H9 (cell line): Measurements from ENCODE around the gene MYBBP1A. TPM values are rescaled to one million over a fixed set of nuclear protein-coding genes. Genes with fewer than 3 reads are reported as not detected.

Experiments used
- DNase-seq: peaks from one replicate; pipeline ENCODE4 v3.0.0-alpha.2; 2017
- H2AFZ ChIP-seq: one replicate; pipeline ENCODE4 v1.6.1; 2013; ENCODE audit warnings: mild to moderate bottlenecking, low read length, control low read depth, moderate library complexity
- H2AK5ac ChIP-seq: 2 replicates; pipeline ENCODE4 v1.6.1; 2013; ENCODE audit warnings: low read length, control low read depth, mixed read lengths; ENCODE audit not compliant: insufficient read length
- H2BK120ac ChIP-seq: one replicate; pipeline ENCODE4 v1.6.1; 2013; ENCODE audit warnings: low read depth, mild to moderate bottlenecking, low read length, control low read depth, inconsistent platforms; ENCODE audit not compliant: poor library complexity, severe bottlenecking
- H2BK12ac ChIP-seq: 2 replicates; pipeline ENCODE4 v1.6.1; 2013; ENCODE audit warnings: low read length, control low read depth, mixed read lengths, low read depth; ENCODE audit not compliant: insufficient read length
- H2BK15ac ChIP-seq: 2 replicates; pipeline ENCODE4 v1.6.1; 2013; ENCODE audit warnings: low read depth, low read length, control low read depth
- H2BK20ac ChIP-seq: one replicate; pipeline ENCODE4 v1.6.1; 2013; ENCODE audit warnings: low read depth, mild to moderate bottlenecking, low read length, control low read depth, inconsistent platforms; ENCODE audit not compliant: poor library complexity, severe bottlenecking
- H2BK5ac ChIP-seq: 2 replicates; pipeline ENCODE4 v1.6.1; 2013; ENCODE audit warnings: low read length, control low read depth, mixed read lengths; ENCODE audit not compliant: insufficient read length
- H3K14ac ChIP-seq: 2 replicates; pipeline ENCODE4 v1.6.1; 2013; ENCODE audit warnings: low read length, control low read depth; ENCODE audit not compliant: insufficient read depth
- H3K18ac ChIP-seq: 2 replicates; pipeline ENCODE4 v1.6.1; 2013; ENCODE audit warnings: low read depth, mild to moderate bottlenecking, mixed read lengths, low read length, control low read depth; ENCODE audit not compliant: insufficient read length
- H3K23ac ChIP-seq: 2 replicates; pipeline ENCODE4 v1.6.1; 2013; ENCODE audit warnings: low read length, control low read depth, mixed read lengths, low read depth; ENCODE audit not compliant: insufficient read length
- H3K23me2 ChIP-seq: 2 replicates; pipeline ENCODE4 v1.6.1; 2013; ENCODE audit warnings: low read depth, mild to moderate bottlenecking, mixed read lengths, low read length, control low read depth; ENCODE audit not compliant: insufficient read length, poor library complexity, severe bottlenecking
- H3K27ac ChIP-seq: 2 replicates; pipeline ENCODE4 v1.5.1; 2013; ENCODE audit warnings: low read length, control low read depth, mixed read lengths, low read depth; ENCODE audit not compliant: insufficient read length
- H3K27me3 ChIP-seq: 2 replicates; pipeline ENCODE4 v1.6.1; 2013; ENCODE audit warnings: low read length, control low read depth, inconsistent platforms; ENCODE audit not compliant: insufficient read depth
- H3K4ac ChIP-seq: 2 replicates; pipeline ENCODE4 v1.6.1; 2013; ENCODE audit warnings: low read depth, mild to moderate bottlenecking, control low read depth, inconsistent platforms, low read length, moderate library complexity
- H3K4me1 ChIP-seq: 2 replicates; pipeline ENCODE4 v1.6.1; 2013; ENCODE audit warnings: low read length, control low read depth, inconsistent platforms; ENCODE audit not compliant: insufficient read depth
- H3K4me2 ChIP-seq: 2 replicates; pipeline ENCODE4 v1.6.1; 2013; ENCODE audit warnings: low read length, control low read depth, mixed read lengths; ENCODE audit not compliant: insufficient read length, insufficient read depth
- H3K56ac ChIP-seq: 2 replicates; pipeline ENCODE4 v1.6.1; 2013; ENCODE audit warnings: low read depth, mild to moderate bottlenecking, mixed read lengths, low read length, control low read depth; ENCODE audit not compliant: insufficient read length
- H3K79me1 ChIP-seq: 2 replicates; pipeline ENCODE4 v1.6.1; 2013; ENCODE audit warnings: low read depth, mild to moderate bottlenecking, moderate library complexity, low read length, control low read depth, inconsistent platforms; ENCODE audit not compliant: insufficient read depth, poor library complexity, severe bottlenecking
- H3K79me2 ChIP-seq: 2 replicates; pipeline ENCODE4 v1.6.1; 2013; ENCODE audit warnings: low read length, control low read depth, inconsistent platforms; ENCODE audit not compliant: insufficient read depth
- H3K9ac ChIP-seq: 2 replicates; pipeline ENCODE4 v1.6.1; 2013; ENCODE audit warnings: low read length, control low read depth, mixed read lengths; ENCODE audit not compliant: insufficient read length; ENCODE audit errors: extremely low read depth
- H3K9me3 ChIP-seq: one replicate; pipeline ENCODE4 v1.6.1; 2013; ENCODE audit warnings: low read depth, low read length, inconsistent platforms; ENCODE audit not compliant: control insufficient read depth
- H3T11ph ChIP-seq: one replicate; pipeline ENCODE4 v1.6.1; 2013; ENCODE audit warnings: mild to moderate bottlenecking, low read length, control low read depth, inconsistent platforms
- H4K20me1 ChIP-seq: one replicate; pipeline ENCODE4 v1.6.1; 2013; ENCODE audit not compliant: control insufficient read depth, insufficient read length, insufficient read depth
- H4K5ac ChIP-seq: 2 replicates; pipeline ENCODE4 v1.6.1; 2013; ENCODE audit warnings: low read depth, mild to moderate bottlenecking, mixed read lengths, low read length, control low read depth; ENCODE audit not compliant: insufficient read length
- H4K8ac ChIP-seq: replicated peaks from 2 replicates; pipeline ENCODE4 v1.6.1; 2013; ENCODE audit warnings: low read length, control low read depth, mixed read lengths, low read depth; ENCODE audit not compliant: insufficient read length
- H4K91ac ChIP-seq: 2 replicates; pipeline ENCODE4 v1.6.1; 2013; ENCODE audit warnings: low read depth, mild to moderate bottlenecking, moderate library complexity, mixed read lengths, low read length, control low read depth; ENCODE audit not compliant: insufficient read length
- H3K27ac Mint-ChIP-seq, 3 experiments: 2 replicates in 2 of 3; 3 replicates in 1 of 3; pipeline ENCODE4 v1.8.0; 2020 to 2021; ENCODE audit warnings: mixed read lengths in 3 of 3, mild to moderate bottlenecking in 1 of 3, moderate library complexity in 1 of 3
- H3K27me3 Mint-ChIP-seq: 2 replicates; pipeline ENCODE4 v1.8.0; 2021; ENCODE audit warnings: low read depth, mild to moderate bottlenecking, moderate library complexity, mixed read lengths
- H3K36me3 Mint-ChIP-seq, 3 experiments: 2 replicates in 2 of 3; 3 replicates in 1 of 3; pipeline ENCODE4 v1.8.0; 2020 to 2021; ENCODE audit warnings: low read depth in 3 of 3, mixed read lengths in 3 of 3; ENCODE audit not compliant: insufficient read depth in 1 of 3
- H3K4me1 Mint-ChIP-seq, 2 experiments: 2 replicates each; pipeline ENCODE4 v1.8.0; 2020; ENCODE audit warnings: mixed read lengths in 2 of 2
- H3K4me3 Mint-ChIP-seq, 2 experiments: 2 replicates in 1 of 2; 3 replicates in 1 of 2; pipeline ENCODE4 v1.8.0; 2020 to 2021; ENCODE audit warnings: mild to moderate bottlenecking in 2 of 2, mixed read lengths in 2 of 2, moderate library complexity in 1 of 2
- H3K9me3 Mint-ChIP-seq, 2 experiments: 2 replicates in 1 of 2; 3 replicates in 1 of 2; pipeline ENCODE4 v1.8.0; 2020; ENCODE audit warnings: mild to moderate bottlenecking in 2 of 2, mixed read lengths in 2 of 2, moderate library complexity in 1 of 2
- CTCF ChIP-seq: fragments of 200-600 bp; sonication (generic); conservative IDR thresholded peaks from 3 replicates; pipeline ENCODE4 v1.8.0; 2021; ENCODE audit warnings: antibody characterized with exemption, mild to moderate bottlenecking
- WGBS: extraction: QIAGEN DNeasy Blood & Tissue Kit; methylation state at CpG from one replicate; pipeline ENCODE4 v1.1.7; 2013; ENCODE audit warnings: missing lambda C conversion rate, low lambda C conversion rate, mixed read lengths; ENCODE audit not compliant: insufficient read length; ENCODE audit errors: extremely low coverage; 5-methylcytosine and 5-hydroxymethylcytosine counted together
- total RNA-seq: library from RNA; stranded (reverse); gene quantifications from 2 replicates; pipeline ENCODE4 v1.2.1, GENCODE V29; 2021

MYBBP1A gene
- total RNA-seq, 1 experiment from 2014 or later, result 181 TPM

DNA sequence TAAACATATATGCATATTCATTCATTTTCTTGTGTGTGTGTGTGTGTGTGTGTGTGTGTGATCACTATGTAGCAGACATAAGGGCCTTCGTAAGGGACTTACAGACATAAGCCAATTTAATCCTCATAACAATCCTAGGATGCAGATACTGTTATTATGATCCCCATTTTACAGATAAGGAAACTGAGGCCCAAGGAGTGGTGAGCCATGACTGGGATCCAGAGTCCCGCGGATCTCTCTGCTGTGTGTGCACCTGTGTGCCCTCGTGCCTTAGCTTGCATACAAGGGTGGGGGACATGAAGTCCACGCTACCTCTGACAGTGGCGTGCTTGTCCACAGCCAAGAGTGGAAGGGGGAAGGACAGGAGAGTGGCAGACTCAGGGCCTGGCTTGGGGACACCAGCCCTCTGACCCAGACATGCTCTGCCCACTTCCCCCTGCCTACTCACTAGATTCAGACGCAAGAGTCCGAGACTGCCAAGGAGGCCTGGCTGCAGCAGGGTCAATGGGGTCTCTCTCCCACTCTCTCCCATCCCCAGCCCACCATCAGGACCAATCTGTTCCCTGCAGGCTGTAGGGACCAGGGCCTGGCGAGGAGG is 19.4 kb upstream of the MYBBP1A start:
- peaks cover 0 to 3% of the 10 kb centered on the region in 2 experiments; a peak in 2 of 5 replicates for H3K9me3 Mint-ChIP-seq

More for the DNA sequence above, 19.4 kb upstream of the MYBBP1A start:
- peaks cover 20 to 41% of the 10 kb centered on the region in 2 experiments for H3K4me1 Mint-ChIP-seq
- no peak overlapping the region for H2BK15ac ChIP-seq
- peaks cover 0 to 6% (median 0%) of the 10 kb centered on the region in 3 experiments; a peak in 1 of 7 replicates for H3K36me3 Mint-ChIP-seq
- no peaks in the 10 kb centered on the region for H3K79me2 ChIP-seq
- H3K27ac Mint-ChIP-seq, result no peak overlapping the region
- no peaks in the 10 kb centered on the region for H3K9me3 ChIP-seq
- no peak overlapping the region for H4K5ac ChIP-seq
- H4K20me1 ChIP-seq, result no peaks in the 10 kb centered on the region
- no peak overlapping the region for H3K4me2 ChIP-seq
- H3K4ac ChIP-seq, result no peak overlapping the region
- no peak overlapping the region for H2AFZ ChIP-seq
- WGBS, result no CpG with 5 or more reads among the region's 9 CpGs
- H2BK20ac ChIP-seq, result no peak overlapping the region
- no peak overlapping the region for H4K8ac ChIP-seq
- no peak overlapping the region for H3K27ac ChIP-seq
- DNase-seq, result no peak
- no peak overlapping the region for H3K23ac ChIP-seq
- no peak overlapping the region for H3K14ac ChIP-seq
- no peak overlapping the region; a peak in 1 of 5 replicates for H3K4me3 Mint-ChIP-seq
- no peaks in the 10 kb centered on the region for H3K27me3 ChIP-seq
- H3K18ac ChIP-seq, result no peak overlapping the region
- no peak overlapping the region for H3K56ac ChIP-seq
- H2BK12ac ChIP-seq, result no peak overlapping the region
- H2AK5ac ChIP-seq, result no peak overlapping the region
- no peak overlapping the region for H2BK120ac ChIP-seq
- H3K23me2 ChIP-seq, result no peaks in the 10 kb centered on the region
- peaks cover 5% of the 10 kb centered on the region; the same call in 1 of the 2 replicates for H3K4me1 ChIP-seq
- no peak overlapping the region for H3T11ph ChIP-seq
- no peak overlapping the region for H4K91ac ChIP-seq
- no peak overlapping the region for H2BK5ac ChIP-seq
- H3K9ac ChIP-seq, result no peak overlapping the region
- peaks cover 2% of the 10 kb centered on the region for H3K27me3 Mint-ChIP-seq
- no peaks in the 10 kb centered on the region for H3K79me1 ChIP-seq
- no peak for TF ChIP-seq CTCF
